Activated CD4-positive, alpha-beta T cell treated with anti-CD3 and anti-CD28 coated beads, Interleukin-2, amount 50 U/mL, for 1 hour (primary cell): ENCODE data around the gene VSIG2.

Experiments
- DNase-seq: peaks from one replicate; pipeline ENCODE4 v3.0.0-alpha.2; 2020

The VSIG2 gene

DNA sequence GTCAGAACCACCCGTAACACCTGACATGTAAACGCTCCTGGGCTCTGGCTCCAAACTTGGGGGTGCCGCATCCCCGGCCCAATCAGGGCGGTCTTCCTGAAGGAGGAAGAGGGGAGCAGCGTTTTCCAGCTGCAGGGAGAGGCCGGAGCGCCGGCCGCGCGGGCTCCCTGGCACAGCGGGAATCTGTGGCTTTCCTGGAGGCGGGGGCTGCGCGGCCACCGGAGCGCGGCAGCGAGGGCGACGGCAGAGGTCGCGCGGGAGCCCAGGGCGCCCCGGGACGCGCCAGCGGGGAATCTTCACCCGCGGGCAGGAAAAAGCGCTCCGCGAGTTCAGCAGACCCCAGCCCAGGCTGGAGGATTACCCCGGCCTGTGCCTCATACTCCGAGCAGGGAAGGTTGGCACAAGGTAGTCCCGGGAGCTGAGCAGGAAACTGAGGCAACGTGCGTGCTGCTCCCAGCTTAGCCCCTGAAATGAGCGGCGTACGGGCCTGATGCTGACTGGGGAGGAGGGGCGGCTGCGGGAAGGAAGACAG is 10.6 kb upstream of the VSIG2 start:
- DNase-seq, result no peak

DNA sequence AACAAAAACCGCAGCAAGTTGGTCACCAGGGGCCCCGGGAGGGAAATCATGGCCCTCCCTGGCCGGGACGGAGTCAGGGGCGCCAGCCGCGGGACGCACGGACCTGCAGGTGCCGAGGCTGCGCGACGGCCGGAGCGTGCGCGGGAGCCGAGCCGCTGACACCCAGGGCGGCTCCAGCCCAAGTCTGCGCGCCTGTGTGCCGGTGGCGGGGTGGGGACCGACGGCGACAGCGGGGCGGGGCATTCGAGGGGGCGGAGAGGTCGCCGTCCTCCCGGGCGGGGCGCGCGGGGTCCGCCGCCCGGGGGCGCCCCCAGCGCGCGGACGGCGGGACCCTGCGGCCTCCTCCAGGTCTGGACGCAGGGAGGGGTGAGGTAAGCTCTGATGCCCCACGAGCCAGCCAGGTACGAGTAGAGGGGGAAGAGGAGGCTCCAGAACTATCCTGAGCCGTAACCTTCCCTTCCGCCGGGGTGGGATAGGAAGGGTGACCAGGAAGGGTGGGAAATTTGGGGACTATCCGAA is 10.1 kb upstream of the VSIG2 start, which contains the start of gene ESAM:
Gene ESAM (minus strand): TSS at position 186 of the 519 bp plus-strand sequence. CDS start 136 bp downstream, at position 50.
- DNase-seq, result peak; percentile 69

DNA sequence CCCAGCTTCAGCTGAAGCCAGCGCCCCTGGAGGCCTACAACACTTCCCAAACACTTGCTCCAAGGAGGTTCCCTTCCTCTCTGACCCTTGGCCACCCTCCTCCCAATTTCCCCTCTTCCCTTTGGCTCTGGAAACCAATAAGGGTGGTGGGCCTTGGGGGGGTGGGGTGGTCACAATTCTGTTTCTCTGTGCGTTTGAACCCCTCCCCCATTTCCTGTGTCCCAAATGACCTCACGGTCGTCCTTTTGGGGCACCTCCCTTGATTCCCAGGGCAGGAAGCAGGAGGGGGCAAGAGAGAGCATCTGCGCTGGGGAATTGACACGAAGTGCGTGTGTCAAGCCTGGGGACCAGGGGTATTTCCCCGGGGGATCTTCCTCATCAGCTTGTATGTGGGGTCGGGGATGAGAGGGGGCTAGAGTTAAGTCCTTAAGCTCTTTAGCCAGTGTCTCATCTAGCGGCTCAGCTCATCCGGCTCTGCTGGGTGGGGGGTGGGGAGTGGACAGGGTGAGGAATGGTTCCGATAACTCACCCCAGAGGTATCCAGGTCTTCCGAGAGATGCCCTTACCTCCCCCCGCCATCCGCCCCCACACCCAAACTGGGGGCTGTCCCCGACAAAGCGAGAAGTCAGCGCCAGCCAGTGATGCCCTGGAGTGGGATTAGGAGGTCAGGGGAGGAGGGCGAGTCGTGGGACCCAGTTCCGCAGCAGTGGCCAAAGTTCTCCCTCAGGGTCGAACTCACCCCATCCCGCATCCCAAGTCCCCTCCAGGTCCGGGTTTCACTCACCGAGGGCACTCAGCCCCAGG is 9.4 kb upstream of the VSIG2 start:
- DNase-seq, result no peak

DNA sequence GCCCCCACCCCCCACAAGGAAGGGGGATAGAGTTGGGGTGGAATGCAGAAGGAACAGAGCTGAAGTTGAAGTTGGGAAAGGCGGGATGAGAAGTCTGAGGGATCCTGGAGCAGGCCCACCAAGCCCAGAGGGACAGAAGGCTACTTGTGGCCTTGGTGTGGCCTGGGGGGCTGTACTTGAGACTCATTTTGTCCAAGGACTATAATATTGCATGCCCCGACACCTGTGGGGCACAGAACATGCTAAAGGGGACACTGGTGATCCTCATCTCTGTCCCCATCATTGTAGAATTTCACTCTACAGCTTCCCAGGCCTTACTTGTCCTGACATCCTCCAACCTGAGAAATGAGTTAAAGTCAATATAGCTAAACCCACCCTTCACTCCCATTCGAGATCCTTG is 8.8 kb upstream of the VSIG2 start:
- DNase-seq, result no peak

DNA sequence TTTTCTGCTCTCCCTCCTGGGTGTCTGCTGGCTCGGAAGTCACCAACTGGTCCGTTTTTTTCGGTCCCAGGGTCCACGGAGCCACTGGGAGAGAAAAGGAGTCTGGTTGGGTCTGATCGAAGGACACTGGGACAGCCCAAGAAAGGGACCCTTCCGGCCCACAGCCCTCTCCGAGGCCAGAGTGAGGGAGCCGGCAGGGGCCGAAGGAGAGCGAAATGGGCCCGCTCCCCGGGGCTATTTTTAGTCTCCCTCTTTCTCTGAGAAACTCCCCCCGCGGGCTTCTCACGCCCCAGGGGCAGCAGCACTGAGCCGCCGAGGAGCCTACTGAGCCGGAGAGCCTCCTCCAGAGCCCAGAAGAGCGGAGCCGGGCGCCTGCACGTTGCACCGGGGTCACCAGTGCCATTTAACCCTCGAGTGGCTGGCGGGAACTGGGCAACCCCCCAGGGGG is 8.2 kb upstream of the VSIG2 start:
- DNase-seq, result no peak

DNA sequence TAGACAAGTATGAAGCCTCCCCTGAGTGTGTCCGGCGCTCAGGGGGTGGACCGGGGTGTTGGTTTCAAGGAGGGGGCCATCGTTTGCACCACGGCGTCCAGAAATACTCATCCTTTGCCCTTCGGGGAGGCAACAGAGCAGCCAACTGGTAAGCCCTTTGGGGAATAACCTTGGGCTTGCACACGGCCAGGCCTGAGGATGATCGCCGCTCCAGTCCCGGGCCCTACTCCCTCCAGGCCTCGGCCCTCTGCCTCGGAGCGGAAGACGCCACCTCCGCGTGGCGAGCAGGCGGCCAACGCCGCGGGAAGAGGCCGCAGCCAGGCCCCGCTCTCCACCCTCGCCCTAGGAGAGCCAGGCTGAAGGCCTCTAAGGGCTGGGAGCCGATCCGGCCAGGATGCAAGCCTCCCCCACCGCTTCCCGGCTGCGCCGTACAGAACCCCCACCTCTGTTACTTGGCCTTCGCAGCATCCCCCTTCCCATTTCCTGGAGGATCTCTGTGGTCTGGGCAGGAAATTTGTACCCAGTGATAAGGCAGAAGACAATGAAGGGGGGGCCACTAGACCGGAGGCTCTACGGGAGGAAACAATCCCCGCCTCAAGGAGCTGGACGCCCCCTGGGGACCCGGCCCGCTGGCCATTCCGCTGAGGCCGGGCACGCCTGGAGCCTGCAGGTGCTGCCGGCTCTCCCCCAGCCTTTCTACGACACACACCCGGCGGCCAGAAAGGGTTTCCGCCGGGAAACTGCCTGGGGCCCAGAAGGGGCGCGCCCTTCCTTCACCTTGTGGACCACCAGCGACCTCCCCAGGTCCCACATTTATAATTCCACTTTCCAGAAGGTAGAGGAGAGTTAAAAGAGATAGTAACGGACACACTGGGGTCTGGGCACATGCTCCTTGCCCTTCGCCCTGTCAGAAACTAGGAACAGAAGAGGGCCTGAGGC is 7.5 kb upstream of the VSIG2 start:
- DNase-seq, result no peak

DNA sequence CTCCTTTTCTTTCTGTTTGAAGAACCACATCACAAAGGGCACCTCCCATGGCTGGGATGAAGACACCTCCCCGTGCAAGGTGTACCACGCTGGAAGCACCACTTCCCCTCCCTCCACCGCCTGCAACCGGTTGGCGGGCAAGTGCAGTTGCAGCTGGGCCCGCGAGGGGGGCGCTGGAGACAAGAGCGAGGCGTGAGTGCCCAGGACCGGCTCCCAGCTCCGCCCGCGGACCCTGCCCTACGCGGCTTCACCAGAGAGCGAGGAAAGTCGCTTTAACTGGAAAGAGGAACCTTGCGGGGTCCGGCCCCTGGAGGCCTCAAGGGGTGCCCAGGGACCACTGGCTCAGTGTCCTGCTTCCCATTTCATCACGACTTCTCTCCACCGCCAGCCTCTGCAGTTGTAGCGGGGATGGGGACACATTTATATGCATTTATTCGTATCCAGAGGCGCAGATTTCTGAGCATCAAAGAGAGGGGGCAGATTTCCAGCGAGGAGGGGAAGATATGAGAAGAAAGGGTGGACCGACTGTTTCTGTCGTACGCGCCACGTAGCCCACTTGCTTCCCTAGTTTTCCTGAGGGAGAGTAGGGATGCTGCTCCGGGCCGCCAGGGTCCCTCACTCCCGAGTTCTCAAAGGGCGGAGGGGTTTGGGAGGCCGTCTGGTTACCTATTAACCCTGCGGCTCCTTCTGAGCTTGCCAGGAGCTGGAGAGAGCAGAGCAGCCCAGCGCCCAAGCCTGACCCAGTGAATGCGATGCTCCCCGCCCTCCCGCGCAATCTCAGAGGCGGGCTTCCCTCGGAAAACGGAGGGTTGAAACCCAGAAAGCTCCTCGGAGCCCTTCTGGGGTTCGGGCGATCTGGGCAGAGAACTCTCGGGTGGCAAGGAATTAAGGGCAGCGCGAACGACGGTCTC is 6.6 kb upstream of the VSIG2 start:
- DNase-seq, result peak; percentile 64

DNA sequence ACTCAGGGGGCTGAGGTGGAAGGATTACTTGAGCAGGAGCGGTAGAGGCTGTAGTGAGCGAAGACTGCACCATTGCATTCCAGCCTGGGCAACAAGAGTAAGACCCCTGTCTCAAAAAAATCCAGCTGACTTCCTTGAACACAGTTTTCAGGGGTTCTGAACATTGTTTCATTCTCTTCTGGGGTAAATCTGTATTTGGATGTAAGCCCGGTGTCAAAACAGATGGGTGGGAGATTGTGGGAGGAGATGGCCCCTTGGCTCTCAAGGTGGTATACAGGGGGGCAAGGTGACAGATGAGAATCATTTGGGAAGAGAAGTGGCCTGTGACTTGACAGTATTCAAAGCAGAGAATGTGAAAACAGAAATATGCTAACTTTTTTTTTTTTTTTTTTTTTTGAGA is 5.3 kb upstream of the VSIG2 start:
- DNase-seq, result no peak

DNA sequence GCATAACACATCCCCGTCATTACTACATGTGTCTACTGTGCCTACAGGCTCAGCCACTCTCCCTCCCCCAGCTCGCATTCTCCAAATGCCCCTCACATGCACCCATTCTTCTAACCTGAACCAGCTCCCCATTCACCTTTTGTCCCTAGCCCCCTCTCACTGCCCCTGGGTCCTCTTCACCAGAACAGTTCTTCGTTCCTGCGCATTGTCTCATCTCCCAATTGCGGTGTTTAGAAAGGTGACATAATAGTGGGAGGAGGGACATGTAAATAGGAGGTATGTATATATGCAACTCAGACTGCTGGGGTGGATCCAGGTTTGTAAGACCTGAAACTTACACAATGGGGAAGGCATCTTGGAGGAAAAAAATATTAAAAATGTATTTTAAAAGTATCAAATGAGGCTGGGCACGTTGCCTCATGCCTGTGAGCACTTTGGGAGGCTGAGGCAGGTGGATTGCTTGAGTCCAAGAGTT is 4.7 kb upstream of the VSIG2 start:
- DNase-seq, result no peak

DNA sequence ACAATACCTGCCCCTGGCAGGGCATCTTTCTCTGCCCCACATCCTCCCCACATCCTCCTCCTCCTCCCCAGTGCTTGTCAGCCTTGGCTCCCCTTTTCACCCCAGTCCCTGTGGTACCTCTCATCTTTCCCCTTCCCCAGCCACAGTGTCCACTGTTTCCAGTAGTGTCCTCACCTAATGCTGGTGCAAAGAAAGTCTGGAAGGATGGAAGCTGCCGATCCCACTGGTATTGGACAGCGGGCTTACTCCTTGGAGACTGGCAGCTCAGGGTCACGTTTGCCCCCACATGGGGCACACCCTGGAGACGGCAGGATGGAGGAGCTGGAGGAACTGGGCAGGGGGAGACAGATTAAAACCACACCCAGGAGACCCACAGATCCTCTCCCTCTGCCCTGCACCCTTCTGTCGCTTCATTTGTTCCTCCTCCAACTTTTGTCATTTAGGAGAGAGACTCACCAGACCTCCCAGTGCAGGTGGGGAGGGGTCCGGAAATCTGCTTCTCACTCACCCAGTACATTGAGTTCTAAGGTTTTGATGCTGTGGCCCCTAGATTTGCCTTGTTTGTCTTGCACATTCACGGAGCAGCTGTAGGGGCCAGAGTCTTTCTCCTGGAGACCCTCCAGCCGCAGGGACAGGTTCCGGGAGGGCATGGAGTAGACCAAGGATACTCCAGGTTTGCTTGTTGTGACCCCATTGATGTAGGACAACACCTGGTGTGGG is 4.1 kb upstream of the VSIG2 start:
- DNase-seq, result no peak

DNA sequence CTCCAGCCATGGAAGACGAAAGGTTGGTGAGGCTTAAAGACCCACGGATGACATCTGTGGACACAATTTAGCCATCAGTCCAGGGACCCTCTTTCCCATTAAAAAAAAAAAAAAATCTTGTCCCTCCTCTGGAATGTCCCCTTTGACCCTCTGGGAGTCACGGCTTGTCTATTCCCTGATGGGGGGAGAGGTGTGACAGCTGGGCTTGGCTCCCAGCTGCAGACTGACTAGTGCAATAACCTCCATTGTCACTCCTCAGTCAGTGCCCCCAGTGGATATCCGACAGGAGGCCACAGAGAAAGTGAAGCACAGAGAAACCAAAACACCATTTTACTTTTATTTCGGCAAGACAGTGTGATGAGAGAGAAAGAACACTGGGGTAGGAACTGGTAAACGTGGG is 2.7 kb upstream of the VSIG2 start:
- no peak for DNase-seq

DNA sequence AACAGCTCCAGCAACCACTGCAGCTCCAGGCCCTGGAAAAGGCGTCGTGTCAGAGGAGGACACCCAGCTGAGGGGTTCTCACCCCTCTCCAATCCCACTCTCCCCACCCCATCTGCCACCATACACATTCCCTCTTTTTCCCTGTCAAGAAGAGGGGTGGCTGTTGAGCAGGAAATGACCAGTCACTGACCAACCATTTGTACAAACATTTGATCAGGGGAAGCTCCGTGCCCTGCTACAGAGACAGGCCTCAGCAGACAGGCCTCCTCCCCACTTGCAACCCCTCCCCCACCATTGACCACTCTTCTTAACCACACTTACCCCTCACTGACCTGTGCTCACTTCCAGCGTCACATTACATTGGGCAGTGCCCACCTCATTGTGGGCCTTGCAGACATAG is 2.3 kb upstream of the VSIG2 start:
- no peak for DNase-seq

DNA sequence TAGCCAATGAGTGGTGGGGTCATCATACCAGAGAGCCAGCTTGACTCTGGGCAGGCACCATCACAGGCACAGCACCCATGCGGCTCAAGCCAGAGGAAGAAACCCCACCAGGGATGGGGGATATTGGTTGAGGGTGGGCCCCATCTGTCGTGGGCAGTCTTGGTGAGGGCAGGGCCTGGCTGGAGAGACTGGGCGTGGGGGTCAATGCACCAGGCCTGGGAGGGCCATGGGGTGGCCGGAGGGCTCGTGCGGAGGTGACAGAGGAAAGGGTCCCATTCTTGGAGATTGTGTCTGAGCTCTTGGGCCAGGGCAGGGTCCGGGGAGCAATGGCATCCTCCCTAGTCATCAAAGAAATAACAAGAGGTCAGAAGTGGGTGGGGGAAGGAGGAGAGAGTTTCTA is 1.6 kb upstream of the VSIG2 start:
- no peak for DNase-seq

DNA sequence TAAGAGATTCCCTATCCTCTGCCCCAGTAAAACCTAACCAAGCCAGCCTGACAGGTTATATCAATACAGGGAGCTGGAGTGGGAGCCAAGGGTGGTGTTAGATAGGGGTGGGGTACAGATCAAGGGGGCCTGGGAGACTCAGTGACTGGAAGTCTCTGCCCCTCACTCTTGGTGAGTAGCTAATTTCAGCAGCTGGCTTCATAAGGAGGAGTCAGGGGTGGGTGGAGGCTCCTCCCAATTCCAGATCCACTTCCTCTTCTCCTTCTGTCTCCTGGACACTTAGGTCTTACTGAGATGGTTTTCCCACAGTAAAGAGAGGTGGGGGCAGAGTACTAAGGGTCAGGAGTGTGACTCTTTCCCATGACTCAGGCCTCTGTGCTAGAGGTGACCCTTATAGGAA is 1.1 kb upstream of the VSIG2 start:
- DNase-seq, result no peak

DNA sequence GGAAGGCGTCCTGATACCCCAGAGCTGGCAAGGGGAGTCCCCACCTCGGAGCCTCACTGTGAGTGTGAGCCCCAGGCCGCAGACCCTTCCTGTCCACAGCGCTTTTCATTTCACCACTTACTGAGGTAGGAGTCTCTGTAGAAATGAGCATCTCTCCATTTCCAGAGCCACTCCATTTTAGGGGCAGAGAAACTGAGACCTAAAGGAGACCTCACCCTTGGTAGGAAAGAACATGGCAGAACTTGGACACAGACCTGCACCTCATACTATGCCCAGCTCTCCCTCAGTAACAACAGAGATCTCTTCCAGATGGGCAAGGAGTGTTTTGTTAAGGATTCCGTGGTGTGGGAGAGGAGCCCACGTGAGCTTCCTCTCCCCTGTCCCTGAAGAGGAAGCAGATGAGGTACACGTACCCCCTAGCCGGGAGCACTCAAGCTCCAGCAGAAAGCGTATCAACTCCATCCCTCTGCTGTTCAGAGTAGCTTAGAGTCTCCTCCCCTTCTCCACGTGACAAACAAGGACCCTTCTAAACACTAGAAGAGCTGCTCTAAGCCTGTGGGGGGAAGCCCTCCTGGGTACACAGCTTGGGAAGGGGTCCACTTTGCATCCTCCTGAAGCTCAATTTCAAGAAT is 532 bp upstream of the VSIG2 start:
- no peak for DNase-seq

DNA sequence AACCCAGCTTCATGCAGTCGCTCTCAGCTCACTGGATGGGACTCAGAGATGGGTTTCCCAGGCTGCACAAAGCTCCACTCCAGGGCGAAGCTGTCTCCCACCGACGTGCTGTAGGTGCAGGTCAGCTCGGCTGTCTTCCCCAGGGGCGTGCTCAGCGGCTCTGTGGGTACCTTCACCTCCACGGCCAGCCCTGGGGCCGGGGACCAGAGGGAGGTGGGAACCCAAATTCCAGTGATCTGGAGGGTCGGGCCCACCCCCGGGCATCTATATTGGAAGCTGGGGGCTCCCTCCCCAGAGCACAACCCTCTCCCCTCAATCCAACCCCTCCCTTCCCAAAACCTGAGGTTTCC is 689 bp downstream of the VSIG2 start:
- DNase-seq, result no peak

DNA sequence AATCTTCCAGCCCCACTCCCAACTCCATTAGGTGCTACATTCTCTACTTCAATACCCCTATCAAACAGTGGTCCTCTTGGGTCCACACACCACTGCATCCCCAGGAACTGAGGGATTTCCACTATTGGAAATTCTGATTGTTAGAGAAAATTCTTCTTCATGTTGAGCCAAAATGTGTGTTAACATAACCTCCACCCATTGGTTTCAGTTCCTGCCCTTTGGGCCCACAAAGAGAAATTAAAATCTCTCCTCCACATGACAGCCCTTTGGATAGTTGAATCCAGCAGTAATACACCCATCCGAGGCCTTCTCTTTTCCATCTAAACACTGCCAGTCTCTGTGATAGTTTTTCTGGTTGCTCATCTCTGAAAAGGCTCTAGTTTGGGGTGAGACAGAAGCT is 2.1 kb downstream of the VSIG2 start:
- no peak for DNase-seq

DNA sequence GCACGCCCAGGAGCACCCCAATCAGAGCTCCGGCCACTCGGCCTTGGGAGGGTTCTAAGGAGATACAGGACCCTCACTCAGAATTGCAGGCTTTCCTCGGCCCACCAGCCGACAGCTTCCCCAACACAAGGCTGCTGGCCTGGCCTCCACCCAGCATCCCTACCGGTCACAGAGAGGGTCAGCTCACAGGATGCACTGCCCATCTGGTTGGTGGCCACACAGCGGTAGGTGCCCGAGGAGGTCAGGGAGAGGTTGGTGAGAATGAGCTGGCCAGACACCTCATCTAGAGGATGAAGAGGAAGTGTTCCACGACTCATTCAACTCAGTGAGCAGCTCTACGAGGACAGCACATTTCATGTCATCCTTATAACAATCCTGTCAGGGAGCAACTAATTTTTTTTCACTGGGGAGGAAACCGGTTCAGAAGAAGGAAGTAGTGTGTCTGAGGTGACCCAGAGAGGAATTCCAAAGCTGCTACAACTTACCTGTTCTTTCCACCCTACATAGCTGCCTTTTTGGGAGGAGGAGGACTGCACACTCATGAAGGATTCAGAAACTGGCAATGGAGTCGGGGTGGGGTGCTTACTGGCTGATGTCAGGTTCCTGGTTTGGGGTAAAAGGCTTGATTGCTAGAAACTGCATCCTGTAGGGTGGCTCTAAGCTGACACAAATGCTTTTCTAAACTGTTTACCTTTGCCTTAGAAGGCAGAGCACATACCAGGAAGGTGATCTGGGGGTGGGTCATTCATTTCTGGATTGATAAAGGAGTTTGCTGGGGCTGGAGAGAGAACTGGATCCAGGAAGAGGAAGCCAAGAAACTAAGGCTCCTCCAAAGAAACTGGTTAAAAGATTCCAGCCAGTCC is 3.3 kb downstream of the VSIG2 start:
- no peak for DNase-seq

DNA sequence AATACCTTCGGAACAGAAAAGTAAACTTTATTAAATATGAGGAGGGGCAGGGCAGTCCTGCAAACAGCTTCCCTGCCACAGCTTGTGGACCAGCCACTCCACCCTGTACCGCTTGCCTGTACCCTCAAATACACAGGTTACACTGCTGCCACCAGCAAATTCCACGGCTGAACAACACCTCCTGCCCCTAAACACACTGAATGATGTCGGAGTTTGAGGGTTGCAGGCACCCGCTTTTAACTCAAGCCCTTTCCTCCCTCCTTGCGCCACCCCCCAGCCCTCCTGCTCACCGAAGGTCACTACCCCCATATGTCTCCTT is 4.0 kb downstream of the VSIG2 start:
- DNase-seq, result no peak

DNA sequence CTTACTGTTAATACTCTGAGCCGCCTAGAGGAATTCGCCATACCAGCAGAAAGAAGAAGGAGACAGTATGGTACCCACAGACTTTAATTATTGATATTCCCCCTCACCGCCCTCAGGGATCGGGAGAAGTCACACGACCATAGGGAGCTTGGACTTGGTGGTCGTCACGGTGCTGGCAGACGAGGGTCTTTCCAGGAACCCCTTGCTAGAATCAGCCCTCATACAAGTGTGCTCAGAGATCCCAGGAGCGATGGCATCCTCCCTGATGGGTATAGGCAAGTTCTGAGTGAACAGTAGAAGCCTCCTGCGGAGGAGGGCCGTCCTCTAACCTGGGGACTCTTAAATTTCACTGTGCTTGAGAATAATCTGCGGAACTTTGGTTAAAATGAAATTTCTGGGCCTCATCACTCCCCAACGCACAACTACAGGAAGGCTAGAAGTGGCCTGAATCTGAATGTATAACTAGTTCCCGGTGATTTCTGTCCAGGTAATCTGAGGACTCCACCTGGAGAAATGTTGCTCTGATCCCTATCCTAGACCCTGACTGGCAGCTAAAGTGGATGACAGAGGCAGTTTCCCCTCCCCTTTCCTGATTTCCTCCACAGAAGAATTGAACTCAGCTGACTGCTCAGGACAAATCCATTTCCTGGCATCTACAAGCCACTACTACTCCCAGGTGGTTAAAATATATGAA is 4.5 kb downstream of the VSIG2 start:
- no peak for DNase-seq
